GM12878 (cell line): ENCODE data around the gene CCDC102B. TPM values are rescaled to one million over a fixed set of nuclear protein-coding genes. Genes with fewer than 3 reads are reported as not detected.

Experiments
- ATAC-seq: fragments of 200-7000 bp; cut with Tn5 transposase; 3 replicates; pipeline ENCODE4 v1.9.1; 2020; ENCODE audit warnings: mild to moderate bottlenecking, moderate library complexity
- BruUV-seq: library from RNA; stranded (reverse); fragments of 400-500 nt; replicated peaks from 2 replicates; lab custom pipeline; 2021; lab: Mats Ljungman, UMichigan
- CTCF ChIA-PET: fragments of 300-600 bp; sonication (Branson Sonifier 250); formaldehyde crosslinking; extraction: SDS; loops from one replicate; lab custom pipeline; 2021; ENCODE audit warnings: inconsistent platforms; lab: Yijun Ruan, JAX
- POLR2A ChIA-PET: fragments of 350-600 bp; formaldehyde crosslinking; extraction: SDS; loops from one replicate; lab custom pipeline; 2021; ENCODE audit warnings: inconsistent platforms; lab: Charles Lee
- RAD21 ChIA-PET: fragments of 300-600 bp; sonication (Branson Sonifier 250); formaldehyde crosslinking; loops from one replicate; lab custom pipeline; 2023; ENCODE audit warnings: antibody characterized with exemption; ENCODE audit not compliant: unreplicated experiment; lab: Charles Lee
- SMC1A ChIA-PET: fragments of 300-600 bp; sonication (Branson Sonifier 250); formaldehyde crosslinking; loops from one replicate; lab custom pipeline; 2023; ENCODE audit not compliant: unreplicated experiment, uncharacterized antibody; lab: Charles Lee
- DNase-seq: peaks from one replicate; pipeline ENCODE4 v3.0.0-alpha.2; 2011; ENCODE audit warnings: low read depth, low spot score
- FAIRE-seq: peaks from 3 replicates; lab custom pipeline; 2011; peaks lifted over from hg19 to GRCh38; lab: Jason Lieb, UNC
- H2AFZ ChIP-seq: 2 replicates; pipeline ENCODE4 v1.6.0; 2011; ENCODE audit warnings: low read depth, low read length, control low read depth; ENCODE audit not compliant: control insufficient read depth
- H3K27ac ChIP-seq: 2 replicates; pipeline ENCODE4 v1.5.1; 2011; ENCODE audit warnings: control low read depth; ENCODE audit not compliant: control insufficient read depth, insufficient read depth
- H3K27me3 ChIP-seq, 2 experiments: replicated peaks in 1 of 2; 2 replicates each; pipeline versions ENCODE4 v1.6.0 to v1.6.1; 2011; ENCODE audit warnings: low read length in 1 of 2; ENCODE audit not compliant: control insufficient read depth in 2 of 2, insufficient read depth in 2 of 2
- H3K36me3 ChIP-seq, 2 experiments: 2 replicates each; pipeline ENCODE4 v1.5.1; 2011; ENCODE audit warnings: low read length in 1 of 2; ENCODE audit not compliant: control insufficient read depth in 2 of 2, insufficient read depth in 2 of 2
- H3K4me1 ChIP-seq: 2 replicates; pipeline ENCODE4 v1.6.1; 2011; ENCODE audit warnings: mild to moderate bottlenecking, low read length, moderate library complexity, mixed read lengths; ENCODE audit not compliant: control insufficient read depth, insufficient read depth
- H3K4me2 ChIP-seq: 2 replicates; pipeline ENCODE4 v1.6.0; 2011; ENCODE audit warnings: control low read depth; ENCODE audit not compliant: control insufficient read depth, insufficient read depth
- H3K4me3 ChIP-seq: fragments of 200-600 bp; sonication (generic); 2 replicates; pipeline ENCODE4 v1.5.1; 2016
- H3K79me2 ChIP-seq: 2 replicates; pipeline ENCODE4 v1.6.0; 2011; ENCODE audit warnings: low read length; ENCODE audit not compliant: control insufficient read depth, insufficient read depth
- H3K9ac ChIP-seq: 2 replicates; pipeline ENCODE4 v1.8.0; 2011; ENCODE audit warnings: low read length, control low read depth, mixed read lengths; ENCODE audit not compliant: control insufficient read depth, insufficient read depth
- H3K9me3 ChIP-seq: replicated peaks from 3 replicates; pipeline ENCODE4 v1.5.1; 2011; ENCODE audit warnings: mild to moderate bottlenecking, low read length; ENCODE audit not compliant: control insufficient read depth, insufficient read depth
- H4K20me1 ChIP-seq: 2 replicates; pipeline ENCODE4 v1.6.0; 2011; ENCODE audit not compliant: control insufficient read depth, insufficient read depth
- EGR1 ChIP-seq, 2 experiments: IDR thresholded peaks; 1 replicate in 1 of 2; 2 replicates in 1 of 2; pipeline ENCODE4 v1.6.1; 2011 to 2012; ENCODE audit warnings: low read depth in 2 of 2, low read length in 2 of 2, borderline replicate concordance in 1 of 2, mild to moderate bottlenecking in 1 of 2, moderate library complexity in 1 of 2
- HSF1 ChIP-seq: fragments of 150-350 bp; IDR thresholded peaks from 2 replicates; pipeline ENCODE4 v1.6.1; 2014; ENCODE audit warnings: mild to moderate bottlenecking, low read depth, low read length
- MLLT1 ChIP-seq: fragments of 450-650 bp; IDR thresholded peaks from 2 replicates; pipeline ENCODE4 v1.6.1; 2016; ENCODE audit warnings: mild to moderate bottlenecking
- NR2C2 ChIP-seq: IDR thresholded peaks from 2 replicates; pipeline ENCODE4 v1.6.1; 2011; ENCODE audit warnings: borderline replicate concordance, low read depth; ENCODE audit not compliant: control insufficient read depth, insufficient read length
- POU2F2 ChIP-seq: IDR thresholded peaks from 3 replicates; pipeline ENCODE4 v1.6.1; 2011; ENCODE audit warnings: low read depth, mild to moderate bottlenecking, low read length, borderline replicate concordance
- RCOR1 ChIP-seq: conservative IDR thresholded peaks from 2 replicates; pipeline ENCODE4 v1.6.1; 2012; ENCODE audit warnings: low read depth, low read length, improper control_type of control experiment
- RELA ChIP-seq: fragments of 450-650 bp; IDR thresholded peaks from 2 replicates; pipeline ENCODE4 v1.8.0; 2014; ENCODE audit warnings: borderline replicate concordance; ENCODE audit not compliant: partially characterized antibody
- SMARCA5 ChIP-seq: fragments of 450-650 bp; IDR thresholded peaks from 2 replicates; pipeline ENCODE4 v1.6.1; 2017; ENCODE audit warnings: mild to moderate bottlenecking
- SMC3 ChIP-seq: IDR thresholded peaks from 2 replicates; pipeline ENCODE4 v1.6.1; 2011; ENCODE audit warnings: low read length, improper control_type of control experiment, borderline replicate concordance
- ZNF217 ChIP-seq: fragments of 450-650 bp; IDR thresholded peaks from 2 replicates; pipeline ENCODE4 v1.6.1; 2017; ENCODE audit warnings: antibody characterized with exemption, mild to moderate bottlenecking
- ZNF687 ChIP-seq: fragments of 450-650 bp; IDR thresholded peaks from 2 replicates; pipeline ENCODE4 v1.6.1; 2017; ENCODE audit warnings: mild to moderate bottlenecking, moderate library complexity
- WGBS: methylation state at CpG from one replicate; pipeline ENCODE4 v1.1.6; 2016; ENCODE audit warnings: low lambda C conversion rate; ENCODE audit not compliant: insufficient replicate concordance, insufficient coverage; ENCODE audit errors: missing lambda C conversion rate; 5-methylcytosine and 5-hydroxymethylcytosine counted together
- in situ Hi-C: fragments of 300-500 bp; cut with MboI; formaldehyde crosslinking; loops from 9 replicates; pipeline ENCODE4 v1.14.3; 2018; ENCODE audit warnings: mixed read lengths
- intact Hi-C: fragments of 100-400 bp; cut with micrococcal nuclease; formaldehyde crosslinking; loops from one replicate; pipeline ENCODE4 v1.14.2; 2022; ENCODE audit not compliant: unreplicated experiment
- polyA plus RNA-seq, 11 experiments: library from polyadenylated mRNA; depleted of rRNA in 4 of 11; unstranded in 6 of 11; stranded (reverse) in 5 of 11; fragments of >200 nt; fragmentation: Nextera tagmentation in 4 of 11; fragmentation: Illumina TruSeq in 1 of 11; extraction: Ambion mirVana in 4 of 11; extraction: Trizol in 1 of 11; gene quantifications; 1 replicate in 1 of 11; 2 replicates in 10 of 11; pipeline versions ENCODE4 v1.2.1 to v1.2.3, GENCODE V29; 2011 to 2016; ENCODE audit warnings: inconsistent platforms in 2 of 11, missing spikeins in 2 of 11, low read depth in 1 of 11
- total RNA-seq, 4 experiments: library from RNA; depleted of rRNA in 3 of 4; stranded (reverse); fragments of >200 nt in 3 of 4; fragmentation: Illumina TruSeq in 1 of 4; extraction: Trizol in 1 of 4; gene quantifications; 2 replicates each; pipeline versions ENCODE4 v1.2.1 to v1.2.3, GENCODE V29; 2013 to 2021

The CCDC102B gene
- total and polyA plus RNA-seq, 10 of the 15 experiments (the other 5 are each of a cell fraction or from before 2014, with no cell fraction given), result 2.7 to 4.7 (median 3.3) TPM

GRCh38 chr18:68766433-68766832 is 31.4 kb upstream of the CCDC102B start (continued):
- TF ChIP-seq HSF1, result no peak
- TF ChIP-seq EGR1 (IDR thresholded peaks at IDR 0.05; ENCODE audit: borderline replicate concordance in 1 of 2, low read depth in 2 of 2, low read length in 2 of 2), result no peak
- no peak for TF ChIP-seq POU2F2
- no peak for TF ChIP-seq MLLT1
- no peak for TF ChIP-seq SMARCA5
- no peak for TF ChIP-seq NR2C2
- no peak for TF ChIP-seq ZNF217
- TF ChIP-seq RELA, result no peak

- FAIRE-seq (no peak), DNase-seq (no peak), ATAC-seq (no peak)
- ChIA-PET SMC1A (no interaction called here), CTCF (no interaction called here), RAD21 (no interaction called here), POLR2A (interaction anchor here (0.7 kb wide), 1 partner anchor 22 kb away, joined by 5 read pairs; no protein-coding TSS in a partner anchor)
- 40% methylated on average over 3 of the region's 3 CpGs for WGBS
- Histone ChIP-seq H2AFZ (no peak overlapping the region), H3K27me3 (no peaks in the 10 kb centered on the region), H3K4me3 (no peak overlapping the region), H3K4me1 (no peaks in the 10 kb centered on the region), H4K20me1 (no peaks in the 10 kb centered on the region), H3K79me2 (no peaks in the 10 kb centered on the region), H3K27ac (no peak overlapping the region), H3K36me3 (no peaks in the 10 kb centered on the region), H3K9me3 (no peaks in the 10 kb centered on the region), H3K9ac (no peak overlapping the region), H3K4me2 (no peak overlapping the region)
- in situ Hi-C loops, result no loop called here
- TF ChIP-seq RCOR1, result no peak
- no peak for TF ChIP-seq ZNF687
- no peak for TF ChIP-seq SMC3
- BruUV-seq, result no TSS peak
- intact Hi-C loops, result no loop called here
Observed at GRCh38 chr18:68769461-68769860, 28.4 kb upstream of the CCDC102B start.
